ENCODE measurements around the gene TSPAN16. TPM values are rescaled to one million over a fixed set of nuclear protein-coding genes. Genes with fewer than 3 reads are reported as not detected.

TSPAN16 gene
- total RNA-seq, result not detected

GRCh38 chr19:11295665-11296245, at the start of gene TSPAN16:
TSS of gene TSPAN16 (plus strand) at chr19:11296160. CDS start at chr19:11296298, 138 bp downstream.
- DNase-seq (no peak), ATAC-seq (no peak)
- Mint-ChIP-seq H3K9me3 (no peaks in the 10 kb centered on the region), H3K4me1 (ENCODE audit: low read depth) (peaks cover 10% of the 10 kb centered on the region), H3K4me3 (no peak within 1 kb of the TSS), H3K27me3 (peaks cover 15% of the 10 kb centered on the region), H3K36me3 (ENCODE audit: low read depth) (no peaks in the 10 kb centered on the region), H3K27ac (no peak within 1 kb of the TSS)
- TF ChIP-seq CTCF (IDR thresholded peaks at IDR 0.05), result no peak
- CTCF ChIA-PET, result interaction anchor here (1.3 to 1.8 kb wide), 2 partner anchors 79 to 85 kb away, joined by 3 to 6 read pairs; no protein-coding TSS in a partner anchor
- intact Hi-C loops (cut with micrococcal nuclease), result loop anchor here (10.0 kb wide), 1 partner anchor 179 kb away; no protein-coding TSS in a partner anchor
- POLR2A ChIA-PET, result no interaction called here

GRCh38 chr19:11246941-11247340, 49.0 kb upstream of the TSPAN16 start:
- no peak for TF ChIP-seq CTCF (IDR thresholded peaks at IDR 0.05)
- H3K27me3 Mint-ChIP-seq, result peaks cover 14% of the 10 kb centered on the region
- ATAC-seq, result no peak
- peaks cover 5% of the 10 kb centered on the region for H3K4me1 Mint-ChIP-seq (ENCODE audit: low read depth)
- no peak for DNase-seq
- CTCF ChIA-PET, result no interaction called here
- H3K9me3 Mint-ChIP-seq, result no peaks in the 10 kb centered on the region
- POLR2A ChIA-PET, result no interaction called here
- H3K4me3 Mint-ChIP-seq, result no peak overlapping the region
- intact Hi-C loops (cut with micrococcal nuclease), result no loop called here
- H3K36me3 Mint-ChIP-seq (ENCODE audit: low read depth), result no peaks in the 10 kb centered on the region
- no peak overlapping the region for H3K27ac Mint-ChIP-seq

- Mint-ChIP-seq H3K9me3 (no peaks in the 10 kb centered on the region), H3K27ac (no peak overlapping the region), H3K36me3 (ENCODE audit: low read depth) (no peaks in the 10 kb centered on the region), H3K4me3 (no peak overlapping the region), H3K27me3 (peaks cover 12% of the 10 kb centered on the region), H3K4me1 (ENCODE audit: low read depth) (peaks cover 5% of the 10 kb centered on the region)
- CTCF ChIA-PET, result no interaction called here
- no peak for TF ChIP-seq CTCF (IDR thresholded peaks at IDR 0.05)
- intact Hi-C loops (cut with micrococcal nuclease), result no loop called here
- ATAC-seq (no peak), DNase-seq (no peak)
- POLR2A ChIA-PET, result no interaction called here
These were observed 48.6 kb upstream of the TSPAN16 start for GRCh38 chr19:11247391-11247790.

- peaks cover 11% of the 10 kb centered on the region for H3K27me3 Mint-ChIP-seq
- TF ChIP-seq CTCF (IDR thresholded peaks at IDR 0.05), result no peak
- ChIA-PET CTCF (no interaction called here), POLR2A (no interaction called here)
- no peaks in the 10 kb centered on the region for H3K9me3 Mint-ChIP-seq
- DNase-seq, result no peak
- H3K4me1 Mint-ChIP-seq (ENCODE audit: low read depth), result peaks cover 5% of the 10 kb centered on the region
- intact Hi-C loops (cut with micrococcal nuclease), result no loop called here
- ATAC-seq, result no peak
- no peak overlapping the region for H3K27ac Mint-ChIP-seq
- no peaks in the 10 kb centered on the region for H3K36me3 Mint-ChIP-seq (ENCODE audit: low read depth)
- H3K4me3 Mint-ChIP-seq, result no peak overlapping the region
These were observed 48.0 kb upstream of the TSPAN16 start for GRCh38 chr19:11247934-11248333.

GRCh38 chr19:11248852-11249251, 47.1 kb upstream of the TSPAN16 start:
- H3K4me1 Mint-ChIP-seq (ENCODE audit: low read depth), result peaks cover under 1% of the 10 kb centered on the region
- intact Hi-C loops (cut with micrococcal nuclease), result no loop called here
- H3K36me3 Mint-ChIP-seq (ENCODE audit: low read depth), result no peaks in the 10 kb centered on the region
- peaks cover 7% of the 10 kb centered on the region for H3K27me3 Mint-ChIP-seq
- H3K27ac Mint-ChIP-seq, result no peak overlapping the region
- H3K4me3 Mint-ChIP-seq, result no peak overlapping the region
- ChIA-PET CTCF (no interaction called here), POLR2A (no interaction called here)
- DNase-seq, result no peak
- no peaks in the 10 kb centered on the region for H3K9me3 Mint-ChIP-seq
- TF ChIP-seq CTCF (IDR thresholded peaks at IDR 0.05), result no peak
- ATAC-seq, result no peak

Data from activated CD8-positive, alpha-beta T cell treated with anti-CD3 and anti-CD28 coated beads for 36 hours (primary cell).